Bronchial epithelial cell (primary cell): Measurements from ENCODE around the gene MS4A12. TPM values are rescaled to one million over a fixed set of nuclear protein-coding genes. Genes with fewer than 3 reads are reported as not detected.
"Not testable (repeated sequence)": the region's sequence is repeated elsewhere in the genome, so short reads cannot be mapped to it uniquely, and the experiment has no call there.

ENCODE experiments used
- DNase-seq: peaks from one replicate; pipeline ENCODE4 v3.0.0-alpha.2; 2010; ENCODE audit warnings: low read depth
- FAIRE-seq: peaks from 2 replicates; lab custom pipeline; 2011; peaks lifted over from hg19 to GRCh38; lab: Jason Lieb, UNC
- H3K27me3 ChIP-seq: 2 replicates; pipeline ENCODE4 v1.5.1; 2011; ENCODE audit warnings: low read length; ENCODE audit not compliant: control insufficient read depth, insufficient read depth
- H3K36me3 ChIP-seq: 2 replicates; pipeline ENCODE4 v1.5.1; 2011; ENCODE audit warnings: low read length; ENCODE audit not compliant: control insufficient read depth, insufficient read depth
- H3K4me3 ChIP-seq: 2 replicates; pipeline ENCODE4 v1.5.1; 2011; ENCODE audit warnings: mild to moderate bottlenecking, low read depth, low read length, control low read depth
- CTCF ChIP-seq: IDR thresholded peaks from 2 replicates; pipeline ENCODE4 v1.5.1; 2011; ENCODE audit warnings: mild to moderate bottlenecking, moderate library complexity, low read length, control low read depth, inconsistent platforms; ENCODE audit not compliant: insufficient read depth, severe bottlenecking
- total RNA-seq: library from RNA; depleted of rRNA; stranded (reverse); fragments of >200 nt; gene quantifications from 2 replicates; pipeline ENCODE4 v1.2.1, GENCODE V29; 2014

MS4A12 gene
- total RNA-seq, 1 donor from 2014 or later = not detected

- DNase-seq (no peak), FAIRE-seq (no peak)
- H3K36me3 ChIP-seq = no peaks in the 10 kb centered on the region
- H3K4me3 ChIP-seq = no peak within 1 kb of the TSS
- TF ChIP-seq CTCF = no peak
- H3K27me3 ChIP-seq = no peaks in the 10 kb centered on the region
Measured at GRCh38 chr11:60515144-60515855, 22.7 kb downstream of the MS4A12 start, which contains the start of gene MS4A13. MS4A13 (plus strand) TSS chr11:60515392; CDS start chr11:60518084, 2,692 bp downstream.

GRCh38 chr11:60528465-60528864, 35.9 kb downstream of the MS4A12 start:
- DNase-seq (no peak), FAIRE-seq (no peak)
- Histone ChIP-seq H3K4me3 (no peak overlapping the region), H3K36me3 (no peaks in the 10 kb centered on the region), H3K27me3 (no peaks in the 10 kb centered on the region)
- no peak for TF ChIP-seq CTCF

DNA sequence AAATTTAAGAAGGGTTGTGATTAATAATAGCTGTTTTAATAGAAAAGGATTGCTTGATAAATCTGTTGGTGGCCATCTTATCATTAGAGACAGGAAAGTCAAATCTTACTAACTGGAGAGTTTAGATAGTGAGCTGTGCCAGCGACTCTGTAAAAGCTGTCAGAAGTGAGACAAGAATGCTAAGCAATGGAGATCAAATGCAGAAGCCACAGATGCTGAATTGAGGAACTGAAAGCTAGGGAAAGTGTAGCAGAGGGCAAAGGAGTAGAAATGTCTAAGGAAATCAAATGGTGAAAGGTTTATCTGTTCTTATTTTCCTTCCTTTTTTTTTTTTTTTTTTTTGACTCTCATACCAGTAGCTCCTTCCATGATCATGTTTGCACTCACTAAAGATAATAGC, 36.4 kb downstream of the MS4A12 start:
- H3K36me3 ChIP-seq = no peaks in the 10 kb centered on the region
- no peak overlapping the region for H3K4me3 ChIP-seq
- DNase-seq = no peak
- TF ChIP-seq CTCF = no peak
- no peaks in the 10 kb centered on the region for H3K27me3 ChIP-seq
- FAIRE-seq = no peak

GRCh38 chr11:60530454-60531100, 38.0 kb downstream of the MS4A12 start:
- H3K36me3 ChIP-seq = no peaks in the 10 kb centered on the region
- no peak for TF ChIP-seq CTCF

DNA sequence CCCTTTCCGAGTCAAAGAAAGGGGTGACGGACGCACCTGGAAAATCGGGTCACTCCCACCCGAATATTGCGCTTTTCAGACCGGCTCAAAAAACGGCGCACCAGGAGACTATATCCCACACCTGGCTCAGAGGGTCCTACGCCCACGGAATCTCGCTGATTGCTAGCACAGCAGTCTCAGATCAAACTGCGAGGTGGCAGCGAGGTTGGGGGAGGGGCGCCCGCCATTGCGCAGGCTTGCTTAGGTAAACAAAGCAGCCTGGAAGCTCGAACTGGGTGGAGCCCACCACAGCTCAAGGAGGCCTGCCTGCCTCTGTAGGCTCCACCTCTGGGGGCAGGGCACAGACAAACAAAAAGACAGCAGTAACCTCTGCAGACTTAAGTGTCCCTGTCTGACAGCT, 39.8 kb downstream of the MS4A12 start:
- not testable (repeated sequence) for H3K4me3 ChIP-seq, FAIRE-seq, H3K36me3 ChIP-seq, H3K27me3 ChIP-seq, DNase-seq

More at GRCh38 chr11:60530454-60531100, 38.0 kb downstream of the MS4A12 start:
- DNase-seq (no peak), FAIRE-seq (no peak)
- no peaks in the 10 kb centered on the region for H3K27me3 ChIP-seq
- H3K4me3 ChIP-seq = no peak overlapping the region

DNA sequence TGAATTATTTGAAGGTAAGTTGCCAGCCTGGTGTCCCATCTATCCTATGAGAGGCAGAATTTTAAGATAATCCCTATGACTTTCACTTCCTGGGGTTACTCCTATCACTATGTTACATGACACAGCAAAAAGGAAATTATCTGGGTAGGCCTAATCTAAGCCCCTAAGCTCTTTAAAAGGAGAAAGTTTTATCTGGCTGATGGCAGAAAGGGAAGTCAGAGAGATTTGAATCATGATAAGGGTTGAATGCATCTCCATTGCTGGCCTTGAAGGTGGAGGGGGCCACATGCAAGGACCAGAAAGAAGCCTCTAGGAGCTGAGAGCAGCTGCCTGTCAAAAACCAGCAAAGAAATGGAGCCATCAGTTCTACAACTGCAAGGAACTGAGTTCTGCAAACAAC, 46.0 kb downstream of the MS4A12 start:
- H3K4me3 ChIP-seq = not testable (repeated sequence)

More for the DNA sequence above, 46.0 kb downstream of the MS4A12 start:
- H3K36me3 ChIP-seq, H3K27me3 ChIP-seq, DNase-seq: not testable (repeated sequence)
- peak; percentile 91 for FAIRE-seq
